A673 (cell line): ENCODE measurements around the gene KRTAP10-8.
"Not testable (repeated sequence)": the region's sequence is repeated elsewhere in the genome, so short reads cannot be mapped to it uniquely, and the experiment has no call there.

Experiments used
- CTCF ChIP-seq: fragments of 300-800, 200-600 bp; sonication (generic); conservative IDR thresholded peaks from 2 replicates; pipeline ENCODE4 v1.5.1; 2017; ENCODE audit warnings: low read depth, mild to moderate bottlenecking, antibody characterized with exemption, low read length, moderate library complexity, mixed read lengths
- EZH2 ChIP-seq: fragments of 200-600 bp; sonication (generic); IDR thresholded peaks from 2 replicates; pipeline ENCODE4 v1.6.1; 2017; ENCODE audit warnings: borderline replicate concordance, low read depth, mild to moderate bottlenecking, mixed read lengths, antibody characterized with exemption, low read length; ENCODE audit not compliant: poor library complexity, severe bottlenecking

GRCh38 chr21:44573630-44574456 is 38.0 kb upstream of the KRTAP10-8 start, which contains the start of gene KRTAP10-4:
- not testable (repeated sequence) for TF ChIP-seq CTCF, EZH2
